ENCODE measurements around the gene REXO2. TPM values are rescaled to one million over a fixed set of nuclear protein-coding genes. Genes with fewer than 3 reads are reported as not detected.

The REXO2 gene
- total RNA-seq, 1 experiment from 2014 or later: 94.3 TPM

DNA sequence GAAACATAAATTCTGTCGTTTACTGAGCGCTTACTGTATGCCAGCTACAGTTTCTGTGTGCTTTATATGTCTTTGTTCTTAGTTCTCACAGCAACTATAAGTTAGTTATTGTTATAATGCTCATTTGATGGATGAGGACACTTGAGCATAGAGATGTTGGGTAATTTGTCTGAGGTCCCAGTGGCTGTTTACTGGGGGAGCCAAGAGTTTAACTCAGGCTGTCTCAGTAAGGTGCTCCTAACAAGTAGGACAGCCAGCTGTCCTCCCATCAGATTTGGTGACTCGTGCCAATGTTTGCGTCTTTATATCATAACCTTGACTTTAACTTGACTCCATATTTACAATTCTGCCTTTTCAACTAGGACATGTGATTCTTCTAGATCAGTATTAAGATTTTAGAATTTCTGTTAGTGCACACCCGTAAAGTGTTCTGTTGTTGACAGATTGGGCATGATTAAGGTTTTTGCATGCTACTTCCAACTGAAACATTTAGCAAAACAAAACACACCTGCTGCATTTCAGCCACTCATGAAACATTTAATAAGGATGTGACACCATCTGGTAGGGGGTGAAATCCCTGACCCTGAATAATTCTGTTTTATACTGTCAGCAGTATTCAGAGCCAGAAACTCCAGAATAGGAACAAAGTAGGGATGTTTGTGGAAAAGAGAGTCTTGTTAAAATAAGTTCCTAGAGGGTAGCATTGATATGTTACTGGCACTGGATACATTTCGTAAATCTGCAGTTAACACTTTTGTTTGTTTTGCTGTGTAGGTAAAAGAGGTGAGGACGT is 1.9 kb downstream of the REXO2 start:
- no peak for DNase-seq (ENCODE audit: low spot score)

DNA sequence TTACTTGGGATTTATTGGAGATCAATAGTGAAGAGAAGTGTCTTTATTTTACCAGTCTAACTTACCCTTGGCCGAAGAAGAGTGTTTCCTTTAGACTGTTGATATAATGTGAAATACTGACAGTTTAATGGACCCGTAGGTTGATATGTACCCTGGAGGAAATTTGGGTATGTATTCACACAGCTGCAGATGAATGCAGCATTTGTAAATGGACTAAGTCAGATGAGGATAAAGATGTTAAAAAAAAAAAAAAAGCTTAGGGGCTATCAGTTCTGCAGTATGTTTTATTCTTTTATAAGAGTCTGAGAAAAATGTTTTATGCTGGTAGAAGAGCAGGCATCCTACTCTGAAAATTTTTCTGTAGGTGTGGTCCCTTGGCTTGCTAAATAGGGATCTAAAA is 2.7 kb downstream of the REXO2 start:
- no peak for DNase-seq (ENCODE audit: low spot score)

DNA sequence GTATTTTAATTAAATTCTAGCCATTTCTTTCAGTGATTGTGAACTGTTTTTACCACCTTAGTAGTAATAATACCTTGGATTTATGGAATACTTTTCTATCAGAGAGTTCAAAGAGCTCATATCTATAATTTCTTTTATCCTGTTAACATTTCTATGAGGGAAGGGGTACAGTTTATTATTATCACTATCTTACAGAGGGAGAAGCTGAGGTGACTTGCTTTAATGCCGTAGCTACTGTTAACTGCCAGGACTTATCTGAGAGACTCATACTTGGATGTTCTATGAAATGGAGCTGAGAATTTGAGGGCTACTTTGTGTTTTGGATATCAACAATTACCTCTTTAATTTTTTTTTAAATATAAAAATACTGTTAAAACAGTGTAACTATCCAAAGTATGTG is 3.3 kb downstream of the REXO2 start:
- no peak for DNase-seq (ENCODE audit: low spot score)

DNA sequence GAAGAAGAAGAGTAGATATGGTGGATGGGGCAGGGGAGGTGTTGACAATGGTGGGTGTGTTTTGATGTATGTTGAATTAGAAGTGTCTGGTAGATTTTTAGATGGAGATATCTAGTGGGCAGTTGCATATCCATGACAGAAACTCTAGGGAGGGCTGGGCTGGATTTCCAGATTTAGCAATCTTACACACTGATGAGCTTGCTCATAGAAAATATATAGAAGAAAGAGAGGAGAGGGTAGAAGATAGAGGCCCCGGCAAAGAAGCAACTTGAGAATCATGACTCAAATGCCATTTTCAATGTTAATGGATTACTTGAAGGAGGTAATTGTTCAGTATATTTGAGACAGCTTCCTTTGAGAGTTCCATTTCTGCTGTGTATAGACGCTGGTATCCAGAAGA is 8.2 kb downstream of the REXO2 start:
- no peak for DNase-seq (ENCODE audit: low spot score)

DNA sequence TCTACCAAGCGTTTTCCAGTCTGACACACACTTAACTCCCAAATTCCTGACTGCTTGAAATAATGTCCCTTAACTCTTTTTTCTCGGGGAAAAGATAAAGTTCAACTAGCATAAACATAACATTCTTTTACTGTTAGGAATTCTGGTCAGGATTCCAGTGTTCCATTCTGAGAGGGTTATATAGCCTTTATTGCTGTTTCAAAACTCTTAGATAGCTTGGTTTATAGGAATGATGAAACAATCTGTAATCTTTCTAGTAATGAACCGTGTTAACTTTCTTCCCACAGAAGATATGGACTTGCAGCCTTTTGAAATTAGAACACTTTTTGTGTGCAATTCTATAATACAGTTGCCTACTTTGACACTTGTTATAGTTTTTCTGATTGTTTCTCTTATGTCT is 8.6 kb downstream of the REXO2 start:
- DNase-seq (ENCODE audit: low spot score): no peak

DNA sequence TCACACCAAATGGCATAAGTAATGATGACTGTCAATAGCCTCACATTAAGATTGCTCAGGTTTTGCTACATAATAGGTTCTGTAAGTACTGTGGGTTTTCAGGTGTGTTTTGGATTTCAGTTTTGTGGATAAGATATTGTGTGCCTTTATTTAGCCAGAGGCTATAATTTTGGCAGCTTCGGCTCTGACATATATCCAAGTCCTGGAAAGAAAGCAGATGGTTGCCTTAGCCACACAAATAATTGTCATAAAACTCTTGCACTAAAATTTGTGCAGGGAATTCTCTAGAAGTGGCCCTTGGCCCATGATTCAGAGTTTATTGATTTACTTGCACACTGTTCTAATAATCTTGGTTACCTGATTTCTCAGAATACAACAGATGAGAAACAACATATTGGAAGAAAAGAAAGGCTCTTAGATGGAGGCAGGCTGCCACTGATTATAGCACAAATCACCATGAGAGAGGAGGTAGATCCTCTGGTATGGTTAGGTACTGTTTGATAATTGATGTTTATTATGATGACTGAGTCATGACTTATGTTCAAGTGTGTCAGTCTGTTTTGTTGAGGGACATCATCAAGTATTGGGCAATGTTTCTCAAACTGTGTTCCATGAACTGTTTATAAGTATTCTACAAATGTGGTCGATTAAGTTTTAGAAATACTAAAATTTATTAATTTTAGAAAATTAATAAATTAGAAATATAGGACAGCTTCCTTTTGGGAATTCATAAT is 9.6 kb downstream of the REXO2 start:
- no peak for DNase-seq (ENCODE audit: low spot score)

DNA sequence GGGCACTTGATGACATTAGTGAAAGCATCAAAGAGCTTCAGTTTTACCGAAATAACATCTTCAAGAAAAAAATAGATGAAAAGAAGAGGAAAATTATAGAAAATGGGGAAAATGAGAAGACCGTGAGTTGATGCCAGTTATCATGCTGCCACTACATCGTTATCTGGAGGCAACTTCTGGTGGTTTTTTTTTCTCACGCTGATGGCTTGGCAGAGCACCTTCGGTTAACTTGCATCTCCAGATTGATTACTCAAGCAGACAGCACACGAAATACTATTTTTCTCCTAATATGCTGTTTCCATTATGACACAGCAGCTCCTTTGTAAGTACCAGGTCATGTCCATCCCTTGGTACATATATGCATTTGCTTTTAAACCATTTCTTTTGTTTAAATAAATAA is 10.6 kb downstream of the REXO2 start:
- DNase-seq (ENCODE audit: low spot score): no peak

DNA sequence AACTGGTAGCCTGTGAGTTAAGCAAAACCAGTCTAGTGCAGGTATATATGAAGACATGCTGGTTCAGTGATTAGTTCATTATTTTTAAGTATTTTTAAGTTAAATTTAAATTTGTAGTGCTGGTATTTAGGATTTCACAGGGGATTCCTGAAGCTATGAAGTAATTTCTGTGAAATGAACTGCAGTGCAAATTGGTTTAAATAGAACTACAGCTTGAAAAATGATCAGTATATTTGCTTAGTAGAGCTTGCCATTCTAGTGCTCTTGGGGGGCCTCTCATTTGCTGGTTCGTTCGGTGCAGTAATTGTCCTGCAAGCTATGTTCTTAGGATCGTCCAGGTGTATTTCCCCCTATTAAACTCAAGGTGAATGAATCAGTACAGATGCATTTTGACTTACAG is 13.1 kb downstream of the REXO2 start:
- DNase-seq (ENCODE audit: low spot score): no peak

DNA sequence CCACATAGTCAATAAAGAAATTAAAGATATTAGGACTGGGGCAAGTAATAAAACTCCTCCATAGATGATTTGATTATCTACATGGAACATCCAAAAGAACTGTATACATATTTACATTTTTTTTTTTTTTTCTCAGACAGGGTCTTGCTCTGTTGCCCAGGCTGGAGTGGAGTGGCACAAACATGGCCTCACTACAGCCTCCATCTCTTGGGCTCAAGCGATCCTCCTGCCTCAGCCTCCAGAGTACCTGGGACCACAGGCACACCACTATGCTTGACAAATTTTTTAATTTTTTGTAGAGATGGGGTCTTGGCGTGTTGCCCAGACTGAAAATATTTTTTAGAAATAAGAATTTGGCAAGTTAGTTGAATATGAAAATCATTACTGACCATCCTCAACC is 24.7 kb downstream of the REXO2 start:
- DNase-seq (ENCODE audit: low spot score): no peak

DNA sequence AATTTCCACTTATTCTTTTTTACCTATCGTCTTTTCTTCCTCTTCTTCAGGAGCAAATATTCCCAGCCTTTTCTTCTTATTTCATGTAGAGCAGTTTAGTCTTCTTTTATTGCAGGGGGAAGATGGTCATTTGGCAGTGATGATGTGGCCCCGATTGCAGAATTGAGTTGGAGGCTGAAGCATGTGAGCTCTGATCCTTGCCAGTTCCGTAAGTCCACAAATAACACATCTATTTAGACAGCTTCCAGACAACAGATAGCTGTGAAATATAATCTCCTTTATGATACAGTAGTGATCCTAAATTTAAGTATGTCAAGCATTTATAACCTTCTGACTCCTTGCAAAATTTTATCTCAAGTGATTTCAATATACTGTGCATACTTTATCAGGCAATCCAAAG is 27.5 kb downstream of the REXO2 start:
- no peak for DNase-seq (ENCODE audit: low spot score)

DNA sequence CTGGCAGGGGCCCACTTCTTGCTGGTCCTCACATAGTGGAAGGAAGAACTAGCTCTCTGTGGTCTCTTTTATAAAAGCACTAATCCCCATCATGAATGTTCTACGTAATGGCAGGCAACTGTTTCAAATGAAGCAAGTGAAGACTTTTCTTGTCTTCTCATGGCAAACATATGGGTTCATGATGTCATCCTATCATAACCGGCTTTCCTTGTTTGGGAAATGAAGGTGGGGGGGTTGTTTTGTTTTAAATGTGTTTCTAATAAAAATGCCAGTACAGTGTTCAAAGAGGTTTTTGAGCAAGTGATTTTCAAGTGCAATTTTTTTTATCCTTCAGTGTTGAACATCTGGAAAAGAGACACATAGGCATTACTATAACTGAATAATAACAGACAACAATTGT is 33.4 kb downstream of the REXO2 start:
- no peak for DNase-seq (ENCODE audit: low spot score)

DNA sequence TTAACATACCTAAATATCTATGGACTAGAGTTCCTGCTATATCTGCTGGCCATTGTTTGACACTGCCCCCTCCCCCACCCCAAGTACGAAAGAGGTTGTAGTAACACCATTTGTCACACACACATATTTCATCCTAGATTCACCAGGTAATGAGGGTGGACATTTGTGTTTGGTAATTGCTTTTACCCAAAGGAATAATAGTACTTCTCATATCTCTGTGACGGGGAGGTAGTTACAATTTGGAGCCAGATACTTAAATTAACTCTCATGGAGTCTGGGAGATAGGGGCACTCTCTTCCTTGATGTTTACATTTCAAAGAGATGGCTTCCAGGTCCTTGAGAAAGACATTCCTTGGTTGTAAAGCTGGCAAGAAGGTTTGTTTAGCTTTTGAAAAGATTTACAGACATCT is 38.7 kb downstream of the REXO2 start:
- DNase-seq (ENCODE audit: low spot score): no peak

DNA sequence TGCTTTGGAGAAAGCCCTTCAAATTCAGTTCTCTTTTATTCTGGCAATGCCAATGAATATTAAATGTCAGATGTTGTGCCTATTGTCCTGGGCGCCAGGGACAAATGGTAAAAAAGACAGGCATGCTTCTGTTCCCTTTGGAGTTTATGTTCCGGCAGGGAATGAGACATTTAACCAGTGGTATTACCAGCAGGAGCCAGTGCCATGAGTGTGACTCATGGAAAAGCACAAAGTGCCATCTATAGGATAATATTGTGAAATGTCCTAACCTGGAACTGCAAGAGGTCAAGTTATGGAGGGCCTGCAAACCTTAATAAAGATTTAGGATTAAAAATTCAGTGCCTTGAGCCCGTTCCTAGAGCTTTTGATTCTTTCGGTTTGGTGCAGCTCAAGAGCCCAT is 39.5 kb downstream of the REXO2 start:
- peak; percentile 28 for DNase-seq (ENCODE audit: low spot score)

DNA sequence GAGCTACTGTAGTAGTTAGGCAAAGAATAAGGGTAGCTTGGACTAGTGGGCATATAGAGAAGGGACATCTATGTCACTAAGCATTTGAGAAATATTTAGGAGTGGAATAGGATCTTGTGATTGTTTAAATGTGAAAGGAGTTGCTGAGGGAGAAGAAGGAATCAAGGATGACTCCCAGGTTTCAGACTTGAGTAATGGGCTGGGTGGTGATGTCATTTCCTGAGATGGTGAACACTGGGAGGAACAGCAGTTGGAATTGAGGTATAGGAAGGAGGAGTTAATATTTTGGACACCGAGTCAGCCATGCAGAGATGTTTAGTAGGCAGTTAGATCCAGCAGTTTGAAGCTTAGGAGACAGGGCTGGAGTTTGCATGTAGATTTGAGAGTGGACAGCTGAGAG is 40.1 kb downstream of the REXO2 start:
- DNase-seq (ENCODE audit: low spot score): no peak

DNA sequence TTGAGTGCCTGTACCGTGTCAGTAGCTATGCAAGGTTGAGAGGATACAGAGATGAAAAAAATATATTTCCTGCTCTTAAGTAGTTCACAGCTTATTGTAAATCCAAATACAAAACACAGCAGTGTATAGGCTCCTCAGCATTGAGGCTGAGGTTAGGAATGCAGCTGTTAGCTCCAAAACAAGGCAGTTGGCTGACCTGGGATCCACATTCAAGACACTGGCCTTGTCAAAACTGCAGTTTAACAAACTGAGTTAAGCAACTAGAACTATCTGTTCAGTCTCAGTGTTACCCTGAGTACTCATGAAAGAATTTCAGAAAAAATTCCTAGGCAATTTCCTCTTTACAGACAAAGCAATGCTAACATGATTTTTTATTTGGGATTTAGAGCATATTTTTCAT is 42.8 kb downstream of the REXO2 start:
- no peak for DNase-seq (ENCODE audit: low spot score)

DNA sequence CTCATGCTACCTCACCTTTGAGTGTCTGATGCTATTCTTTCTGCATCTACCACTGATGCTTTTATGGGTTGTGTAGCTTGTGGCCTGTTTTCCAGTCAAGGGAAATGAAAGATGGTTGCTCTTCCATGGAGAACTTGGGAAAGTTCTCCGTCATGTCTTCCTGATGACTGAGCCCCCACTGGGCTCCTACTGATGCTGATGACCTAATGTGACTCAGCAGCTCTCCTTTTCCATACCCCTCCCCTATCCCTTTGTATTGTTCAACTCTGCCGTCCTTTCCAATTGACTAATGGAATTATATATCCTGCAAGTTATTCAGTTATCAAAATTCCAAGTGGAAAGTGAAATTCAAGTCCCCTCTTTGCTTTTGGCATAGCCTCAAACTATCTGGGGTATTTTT is 44.7 kb downstream of the REXO2 start:
- DNase-seq (ENCODE audit: low spot score): no peak

DNA sequence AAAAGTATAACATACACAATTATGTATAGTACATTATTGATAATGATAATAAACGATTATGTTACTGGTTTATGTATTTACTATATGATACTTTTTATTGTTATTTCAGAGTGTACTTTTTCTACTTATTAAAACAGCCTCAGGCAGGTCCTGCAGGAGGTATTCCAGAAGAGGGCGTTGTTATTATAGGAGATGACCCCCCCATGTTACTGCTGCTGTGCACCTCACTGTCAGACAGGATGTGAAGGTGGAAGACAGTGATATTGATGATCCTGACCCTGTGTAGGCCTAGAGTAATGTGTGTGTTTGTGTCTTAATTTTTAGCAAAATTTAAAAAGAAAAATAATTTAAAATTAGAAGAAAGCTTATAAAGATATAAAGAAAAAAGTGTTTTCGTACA is 57.6 kb downstream of the REXO2 start:
- peak; percentile 38 for DNase-seq (ENCODE audit: low spot score)

DNA sequence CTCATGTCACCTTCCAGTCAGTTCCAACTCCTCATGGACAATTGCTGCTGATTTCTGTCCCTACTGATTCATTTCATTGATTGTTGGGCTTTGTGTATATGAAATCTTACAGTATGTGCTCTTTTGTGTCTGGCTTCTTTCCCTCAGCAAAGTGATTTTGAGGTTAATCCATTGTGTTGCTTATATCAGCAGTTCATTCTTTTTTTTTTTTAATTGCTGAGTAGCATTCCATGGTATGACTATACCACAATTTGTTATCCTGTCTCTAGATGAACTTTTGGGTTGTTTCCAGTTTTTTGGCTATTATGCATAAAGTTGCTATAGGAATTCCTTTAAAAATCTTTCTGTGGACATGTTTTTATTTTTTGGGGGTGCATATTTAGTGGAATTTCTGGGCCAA is 60.5 kb downstream of the REXO2 start:
- no peak for DNase-seq (ENCODE audit: low spot score)

Other genes starting within 250 kb of the REXO2 start
- gene NNMT, start 143.1 kb upstream of the REXO2 start, total RNA-seq (2014; rRNA removed; shearing (Covaris generic)): 60.2 and 91.4 TPM in 2 replicates
- gene C11orf71, start 39.0 kb upstream of the REXO2 start, total RNA-seq (2014; rRNA removed; shearing (Covaris generic)): 6.3 and 12.9 TPM in 2 replicates
- gene RBM7, start 38.8 kb upstream of the REXO2 start, total RNA-seq (2014; rRNA removed; shearing (Covaris generic)): 18.7 and 24.0 TPM in 2 replicates
- gene NXPE1, start 120.4 kb downstream of the REXO2 start, total RNA-seq (2014; rRNA removed; shearing (Covaris generic)): not detected in 2 replicates
- gene NXPE4, start 156.3 kb downstream of the REXO2 start, total RNA-seq (2014; rRNA removed; shearing (Covaris generic)): not detected in 2 replicates
- not detected in 2 replicates for gene NXPE2, start 239.1 kb downstream of the REXO2 start, total RNA-seq (2014; rRNA removed; shearing (Covaris generic))

Data from HT-29 (cell line).